Keratinocyte (primary cell): ENCODE data around the gene OVOL1. TPM values are rescaled to one million over a fixed set of nuclear protein-coding genes. Genes with fewer than 3 reads are reported as not detected.

Source experiments
- DNase-seq: peaks from one replicate; pipeline ENCODE4 v3.0.0-alpha.2; 2011; ENCODE audit warnings: low read depth, missing footprints, low spot score
- FAIRE-seq: peaks from 2 replicates; lab custom pipeline; 2011; peaks lifted over from hg19 to GRCh38; lab: Jason Lieb, UNC
- H2AFZ ChIP-seq: 2 replicates; pipeline ENCODE4 v1.6.0; 2012; ENCODE audit warnings: low read length, control low read depth, inconsistent platforms; ENCODE audit not compliant: control insufficient read depth
- H3K27ac ChIP-seq: 2 replicates; pipeline ENCODE4 v1.5.1; 2011; ENCODE audit warnings: low read length; ENCODE audit not compliant: control insufficient read depth, insufficient read depth
- H3K27me3 ChIP-seq: 3 replicates; pipeline ENCODE4 v1.6.0; 2011; ENCODE audit warnings: low read length; ENCODE audit not compliant: control insufficient read depth, insufficient read depth; ENCODE audit errors: extremely low read depth
- H3K36me3 ChIP-seq, 2 experiments: 2 replicates in 1 of 2; 3 replicates in 1 of 2; pipeline ENCODE4 v1.5.1; 2011; ENCODE audit warnings: low read length in 2 of 2, mild to moderate bottlenecking in 1 of 2; ENCODE audit not compliant: control insufficient read depth in 2 of 2, insufficient read depth in 2 of 2; ENCODE audit errors: extremely low read depth in 1 of 2
- H3K4me1 ChIP-seq: 3 replicates; pipeline ENCODE4 v1.5.1; 2011; ENCODE audit warnings: low read length; ENCODE audit not compliant: control insufficient read depth, insufficient read depth; ENCODE audit errors: extremely low read depth
- H3K4me2 ChIP-seq: 3 replicates; pipeline ENCODE4 v1.6.0; 2011; ENCODE audit warnings: low read depth, low read length; ENCODE audit not compliant: control insufficient read depth, insufficient read depth; ENCODE audit errors: extremely low read depth
- H3K4me3 ChIP-seq, 3 experiments: fragments of 200-600 bp in 1 of 3; sonication (generic) in 1 of 3; 2 replicates in 2 of 3; 3 replicates in 1 of 3; pipeline ENCODE4 v1.5.1; 2011 to 2016; ENCODE audit warnings: low read length in 3 of 3, mild to moderate bottlenecking in 3 of 3, control low read depth in 2 of 3, inconsistent platforms in 1 of 3, low read depth in 1 of 3, mixed read lengths in 1 of 3, mixed run types in 1 of 3, moderate library complexity in 1 of 3; ENCODE audit not compliant: control insufficient read depth in 2 of 3, insufficient read depth in 2 of 3; ENCODE audit errors: extremely low read depth in 1 of 3
- H3K79me2 ChIP-seq: 2 replicates; pipeline ENCODE4 v1.6.0; 2012; ENCODE audit warnings: low read length; ENCODE audit not compliant: control insufficient read depth, insufficient read depth
- H3K9ac ChIP-seq: 3 replicates; pipeline ENCODE4 v1.6.0; 2011; ENCODE audit warnings: low read length; ENCODE audit not compliant: control insufficient read depth, insufficient read depth; ENCODE audit errors: extremely low read depth
- H3K9me1 ChIP-seq: 3 replicates; pipeline ENCODE4 v1.6.0; 2011; ENCODE audit warnings: low read length; ENCODE audit not compliant: control insufficient read depth, insufficient read depth; ENCODE audit errors: extremely low read depth
- H3K9me3 ChIP-seq: 2 replicates; pipeline ENCODE4 v1.5.1; 2012; ENCODE audit warnings: low read depth, low read length; ENCODE audit not compliant: control insufficient read depth
- H4K20me1 ChIP-seq: 3 replicates; pipeline ENCODE4 v1.6.0; 2011; ENCODE audit warnings: low read length; ENCODE audit not compliant: control insufficient read depth, insufficient read depth; ENCODE audit errors: extremely low read depth
- EZH2 ChIP-seq: IDR thresholded peaks from one replicate; pipeline ENCODE4 v1.6.1; 2012; ENCODE audit warnings: inconsistent platforms, mild to moderate bottlenecking, low read length, moderate library complexity
- dilution Hi-C: fragments of 300-500 bp; cut with MboI; formaldehyde crosslinking; loops from one replicate; pipeline ENCODE4 v1.7.0; 2020; ENCODE audit warnings: low sequenced_read_pairs; ENCODE audit not compliant: extremely low pct_ligation_motif_present
- polyA plus RNA-seq, 5 experiments: library from polyadenylated mRNA; depleted of rRNA in 3 of 5; stranded (reverse) in 3 of 5; stranded (forward) in 1 of 5; unstranded in 1 of 5; fragments of >200 nt; gene quantifications; 1 replicate in 1 of 5; 2 replicates in 3 of 5; 3 replicates in 1 of 5; pipeline versions ENCODE4 v1.2.1 to v1.2.3, GENCODE V29; 2011 to 2012; ENCODE audit warnings: missing spikeins in 2 of 5, low read depth in 1 of 5, low replicate concordance in 1 of 5
- TF ChIP-seq, protein P1 (sequence below), 3 experiments: IDR thresholded peaks in 1 of 3; conservative IDR thresholded peaks in 1 of 3; optimal IDR thresholded peaks in 1 of 3; 2 replicates in 2 of 3; 3 replicates in 1 of 3; pipeline versions ENCODE3 to v1.5.1; 2011; ENCODE audit warnings: low read length in 3 of 3, mild to moderate bottlenecking in 3 of 3, moderate library complexity in 2 of 3, control low read depth in 1 of 3, inconsistent platforms in 1 of 3; ENCODE audit not compliant: insufficient read depth in 2 of 3; ENCODE audit errors: extremely low read depth in 1 of 3

OVOL1 gene
- polyA plus RNA-seq, 1 donor (not counting 4 experiments of a cell fraction or from before 2014, with no cell fraction given) = 7.5 TPM

DNA sequence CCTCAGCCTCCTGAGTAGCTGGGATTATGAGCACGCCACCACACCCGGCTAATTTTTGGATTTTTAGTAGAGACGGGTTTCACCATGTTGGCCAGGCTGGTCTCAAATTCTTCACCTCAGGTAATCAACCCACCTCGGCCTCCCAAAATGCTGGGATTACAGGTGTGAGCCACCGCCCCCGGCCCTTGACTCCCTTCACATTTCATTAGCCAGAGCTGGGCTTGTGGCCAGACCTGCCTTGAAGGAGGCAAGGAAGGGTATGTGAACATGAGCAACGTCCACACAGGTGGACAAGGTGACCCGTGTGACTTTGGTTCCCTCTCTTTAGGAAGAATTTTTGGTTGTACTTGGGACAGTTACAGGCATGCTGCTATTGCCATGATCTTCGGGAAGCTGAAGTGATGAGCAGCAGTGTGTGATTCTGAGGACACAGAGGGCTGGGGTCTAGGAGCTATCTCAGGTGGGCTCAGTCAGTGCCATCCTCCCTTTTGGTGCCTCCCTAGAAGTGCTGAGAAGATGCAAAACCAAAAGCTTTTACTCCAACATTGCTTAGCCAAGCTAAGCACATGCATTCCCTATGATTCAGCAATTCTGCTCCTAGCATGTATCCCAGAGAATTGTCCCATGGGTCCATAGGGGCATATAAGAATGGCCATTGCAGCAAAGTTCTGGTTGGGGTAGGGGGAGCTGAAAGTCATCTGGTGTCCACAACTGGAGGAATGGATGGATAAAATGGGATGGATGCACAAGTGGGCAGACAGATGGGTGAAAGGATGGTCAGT lies 12.1 kb upstream of the OVOL1 start:
- DNase-seq = no peak
- no peaks in the 10 kb centered on the region for H3K9me3 ChIP-seq
- H3K27ac ChIP-seq = no peak overlapping the region
- H3K27me3 ChIP-seq = no peaks in the 10 kb centered on the region
- H4K20me1 ChIP-seq = no peaks in the 10 kb centered on the region
- TF ChIP-seq, protein P1, sequence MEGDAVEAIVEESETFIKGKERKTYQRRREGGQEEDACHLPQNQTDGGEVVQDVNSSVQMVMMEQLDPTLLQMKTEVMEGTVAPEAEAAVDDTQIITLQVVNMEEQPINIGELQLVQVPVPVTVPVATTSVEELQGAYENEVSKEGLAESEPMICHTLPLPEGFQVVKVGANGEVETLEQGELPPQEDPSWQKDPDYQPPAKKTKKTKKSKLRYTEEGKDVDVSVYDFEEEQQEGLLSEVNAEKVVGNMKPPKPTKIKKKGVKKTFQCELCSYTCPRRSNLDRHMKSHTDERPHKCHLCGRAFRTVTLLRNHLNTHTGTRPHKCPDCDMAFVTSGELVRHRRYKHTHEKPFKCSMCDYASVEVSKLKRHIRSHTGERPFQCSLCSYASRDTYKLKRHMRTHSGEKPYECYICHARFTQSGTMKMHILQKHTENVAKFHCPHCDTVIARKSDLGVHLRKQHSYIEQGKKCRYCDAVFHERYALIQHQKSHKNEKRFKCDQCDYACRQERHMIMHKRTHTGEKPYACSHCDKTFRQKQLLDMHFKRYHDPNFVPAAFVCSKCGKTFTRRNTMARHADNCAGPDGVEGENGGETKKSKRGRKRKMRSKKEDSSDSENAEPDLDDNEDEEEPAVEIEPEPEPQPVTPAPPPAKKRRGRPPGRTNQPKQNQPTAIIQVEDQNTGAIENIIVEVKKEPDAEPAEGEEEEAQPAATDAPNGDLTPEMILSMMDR (optimal IDR thresholded peaks at IDR 0.05 in 1 of 3, IDR thresholded peaks at IDR 0.05 in 1 of 3, conservative IDR thresholded peaks at IDR 0.05 in 1 of 3; ENCODE audit: extremely low read depth in 1 of 3, insufficient read depth in 2 of 3, low read length in 3 of 3) = no peak
- TF ChIP-seq EZH2 = no peak
- no peak overlapping the region for H2AFZ ChIP-seq
- no peak for FAIRE-seq
- no peak overlapping the region for H3K4me3 ChIP-seq
- peaks cover 4 to 5% of the 10 kb centered on the region in 2 experiments for H3K36me3 ChIP-seq
- no peaks in the 10 kb centered on the region for H3K9me1 ChIP-seq
- no peak overlapping the region for H3K4me2 ChIP-seq
- peaks cover 22% of the 10 kb centered on the region for H3K79me2 ChIP-seq
- H3K9ac ChIP-seq = no peak overlapping the region
- peaks cover 5% of the 10 kb centered on the region for H3K4me1 ChIP-seq
- dilution Hi-C loops = no loop called here

DNA sequence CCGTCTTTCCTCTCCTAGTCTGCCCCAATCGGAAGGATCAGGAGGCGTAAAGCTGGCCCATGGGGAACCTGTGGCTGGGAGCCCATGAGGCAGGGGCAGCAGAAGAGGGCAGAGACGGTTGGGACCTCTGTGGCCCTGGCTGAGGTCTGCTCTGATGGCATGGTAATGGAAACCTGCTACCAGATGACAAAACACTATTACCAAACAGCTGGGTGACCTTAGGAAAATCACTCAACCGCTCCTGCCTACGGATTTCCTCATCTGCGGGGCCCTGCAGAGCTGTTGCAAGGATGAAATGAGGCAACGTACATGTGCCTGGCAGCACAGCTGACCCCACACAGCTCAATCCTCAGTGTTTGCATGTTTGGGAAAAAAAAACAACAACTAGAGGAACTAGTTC lies 10.7 kb upstream of the OVOL1 start:
- H3K4me2 ChIP-seq = no peak overlapping the region
- no peak overlapping the region for H2AFZ ChIP-seq
- dilution Hi-C loops = no loop called here
- H3K4me1 ChIP-seq = peaks cover 5% of the 10 kb centered on the region
- no peak for FAIRE-seq
- H3K36me3 ChIP-seq = peaks cover 4 to 5% of the 10 kb centered on the region in 2 experiments
- no peaks in the 10 kb centered on the region for H3K9me1 ChIP-seq
- H3K9ac ChIP-seq = no peak overlapping the region
- no peaks in the 10 kb centered on the region for H4K20me1 ChIP-seq
- no peaks in the 10 kb centered on the region for H3K9me3 ChIP-seq
- H3K4me3 ChIP-seq = no peak overlapping the region
- H3K79me2 ChIP-seq = peaks cover 27% of the 10 kb centered on the region
- no peaks in the 10 kb centered on the region for H3K27me3 ChIP-seq
- DNase-seq = no peak
- no peak overlapping the region for H3K27ac ChIP-seq
- TF ChIP-seq EZH2 = no peak
- TF ChIP-seq, protein P1 (optimal IDR thresholded peaks at IDR 0.05 in 1 of 3, IDR thresholded peaks at IDR 0.05 in 1 of 3, conservative IDR thresholded peaks at IDR 0.05 in 1 of 3; ENCODE audit: extremely low read depth in 1 of 3, insufficient read depth in 2 of 3, low read length in 3 of 3) = no peak
